Loucy (cell line): Measurements from ENCODE around the gene WFDC8.
A peak's percentile ranks its signal among the peaks of the same experiment; 100 is the strongest.
"Not testable (repeated sequence)": the region's sequence is repeated elsewhere in the genome, so short reads cannot be mapped to it uniquely, and the experiment has no call there.

Source experiments
- H2AFZ ChIP-seq: fragments of 200-600 bp; sonication (generic); 2 replicates; pipeline ENCODE4 v1.6.0; 2016; ENCODE audit warnings: antibody characterized with exemption, mild to moderate bottlenecking, low read length, moderate library complexity
- H3F3A ChIP-seq: fragments of 200-600 bp; 2 replicates; pipeline ENCODE4 v1.6.0; 2016; ENCODE audit warnings: antibody characterized with exemption, low read depth, mild to moderate bottlenecking
- H3K27me3 ChIP-seq: fragments of 200-600 bp; sonication (generic); 2 replicates; pipeline ENCODE4 v1.6.1; 2014; ENCODE audit warnings: low read length, mild to moderate bottlenecking; ENCODE audit not compliant: insufficient read depth, poor library complexity, severe bottlenecking
- H3K36me3 ChIP-seq: fragments of 200-600 bp; sonication (generic); 2 replicates; pipeline ENCODE4 v1.6.1; 2016; ENCODE audit warnings: low read length; ENCODE audit not compliant: insufficient read depth
- H3K4me1 ChIP-seq: fragments of 200-600 bp; sonication (generic); 2 replicates; pipeline ENCODE4 v1.5.1; 2014; ENCODE audit warnings: low read length, mild to moderate bottlenecking; ENCODE audit not compliant: insufficient read depth, poor library complexity, severe bottlenecking
- H3K4me2 ChIP-seq: fragments of 200-600 bp; sonication (generic); 2 replicates; pipeline ENCODE4 v1.6.0; 2014; ENCODE audit warnings: antibody characterized with exemption, low read length, low read depth, mild to moderate bottlenecking; ENCODE audit not compliant: poor library complexity, severe bottlenecking
- H3K4me3 ChIP-seq: fragments of 200-600 bp; sonication (generic); 2 replicates; pipeline ENCODE4 v1.5.1; 2014; ENCODE audit warnings: low read length, mild to moderate bottlenecking, mixed read lengths; ENCODE audit not compliant: poor library complexity, severe bottlenecking
- H3K79me2 ChIP-seq: fragments of 200-600 bp; sonication (generic); 2 replicates; pipeline ENCODE4 v1.6.1; 2014; ENCODE audit warnings: low read length; ENCODE audit not compliant: insufficient read depth
- H3K9ac ChIP-seq: fragments of 200-600 bp; sonication (generic); 2 replicates; pipeline ENCODE4 v1.6.0; 2014; ENCODE audit warnings: mild to moderate bottlenecking, low read depth, low read length, moderate library complexity; ENCODE audit not compliant: poor library complexity, severe bottlenecking
- H3K9me2 ChIP-seq: fragments of 200-600 bp; sonication (generic); replicated peaks from 2 replicates; pipeline ENCODE4 v1.6.1; 2016; ENCODE audit warnings: low read depth, low read length, mixed read lengths
- H3K9me3 ChIP-seq: fragments of 200-600 bp; sonication (generic); 2 replicates; pipeline ENCODE4 v1.6.1; 2014; ENCODE audit warnings: mild to moderate bottlenecking, antibody characterized with exemption, low read length, low read depth; ENCODE audit not compliant: insufficient read depth
- H4K20me1 ChIP-seq: fragments of 200-600 bp; sonication (generic); 2 replicates; pipeline ENCODE4 v1.6.0; 2014; ENCODE audit warnings: antibody characterized with exemption, low read length, mild to moderate bottlenecking; ENCODE audit not compliant: insufficient read depth, poor library complexity, severe bottlenecking
- CTCF ChIP-seq: fragments of 200-600 bp; sonication (generic); conservative IDR thresholded peaks from 2 replicates; pipeline ENCODE4 v1.5.1; 2014; ENCODE audit warnings: mild to moderate bottlenecking, antibody characterized with exemption, low read length
- EZH2phosphoT487 ChIP-seq: fragments of 200-600 bp; IDR thresholded peaks from 2 replicates; pipeline ENCODE4 v1.6.1; 2018; ENCODE audit warnings: antibody characterized with exemption, mild to moderate bottlenecking, moderate library complexity, borderline replicate concordance

WFDC8 gene

GRCh38 chr20:45592574-45593189 lies 13.6 kb upstream of the WFDC8 start:
- no peaks in the 10 kb centered on the region for H4K20me1 ChIP-seq
- TF ChIP-seq EZH2phosphoT487 = no peak
- peak; percentile 99 for TF ChIP-seq CTCF
- no peaks in the 10 kb centered on the region for H3K9me3 ChIP-seq
- H3F3A ChIP-seq = no peaks in the 10 kb centered on the region
- H3K9me2 ChIP-seq = no peaks in the 10 kb centered on the region
- H3K4me2 ChIP-seq = no peak overlapping the region
- no peak overlapping the region for H3K9ac ChIP-seq
- no peaks in the 10 kb centered on the region for H3K36me3 ChIP-seq
- H3K4me3 ChIP-seq = no peak overlapping the region
- H3K4me1 ChIP-seq = no peaks in the 10 kb centered on the region
- H3K79me2 ChIP-seq = no peaks in the 10 kb centered on the region
- 0 out of 2 replicates have a peak overlapping the region, but pooled peaks have one; percentile 4 for H2AFZ ChIP-seq
- no peaks in the 10 kb centered on the region for H3K27me3 ChIP-seq

GRCh38 chr20:45589725-45590124 lies 10.6 kb upstream of the WFDC8 start:
- no peak overlapping the region for H2AFZ ChIP-seq
- H3K36me3 ChIP-seq = no peaks in the 10 kb centered on the region
- no peak overlapping the region for H3K4me3 ChIP-seq
- no peak overlapping the region for H3K9ac ChIP-seq
- TF ChIP-seq EZH2phosphoT487 = no peak
- TF ChIP-seq CTCF = no peak
- H3K4me1 ChIP-seq = no peaks in the 10 kb centered on the region
- no peak overlapping the region for H3K4me2 ChIP-seq
- no peaks in the 10 kb centered on the region for H3K9me2 ChIP-seq
- no peaks in the 10 kb centered on the region for H3K27me3 ChIP-seq
- no peaks in the 10 kb centered on the region for H3F3A ChIP-seq
- H3K79me2 ChIP-seq = no peaks in the 10 kb centered on the region
- no peaks in the 10 kb centered on the region for H3K9me3 ChIP-seq
- no peaks in the 10 kb centered on the region for H4K20me1 ChIP-seq

GRCh38 chr20:45588800-45589199 lies 9.7 kb upstream of the WFDC8 start:
- TF ChIP-seq CTCF (no peak), EZH2phosphoT487 (no peak)
- no peaks in the 10 kb centered on the region for H3K4me1 ChIP-seq
- no peaks in the 10 kb centered on the region for H3K9me2 ChIP-seq
- no peaks in the 10 kb centered on the region for H4K20me1 ChIP-seq
- H3K79me2 ChIP-seq = no peaks in the 10 kb centered on the region
- H3K27me3 ChIP-seq = no peaks in the 10 kb centered on the region
- no peak overlapping the region for H3K9ac ChIP-seq
- H3F3A ChIP-seq = no peaks in the 10 kb centered on the region
- no peak overlapping the region for H2AFZ ChIP-seq
- no peak overlapping the region for H3K4me3 ChIP-seq
- H3K4me2 ChIP-seq = no peak overlapping the region
- H3K36me3 ChIP-seq = no peaks in the 10 kb centered on the region
- H3K9me3 ChIP-seq = no peaks in the 10 kb centered on the region

- H3K9me2 ChIP-seq, H3K4me1 ChIP-seq, H4K20me1 ChIP-seq, H3K79me2 ChIP-seq, H3K4me2 ChIP-seq, H3K4me3 ChIP-seq, H3K9me3 ChIP-seq, H3K27me3 ChIP-seq, H3K36me3 ChIP-seq, H3K9ac ChIP-seq, H2AFZ ChIP-seq, H3F3A ChIP-seq: not testable (repeated sequence)
Observed at GRCh38 chr20:45585986-45586385, 6.9 kb upstream of the WFDC8 start.

- H3K36me3 ChIP-seq, H3K9ac ChIP-seq, H3K27me3 ChIP-seq: not testable (repeated sequence)
Observed at GRCh38 chr20:45584294-45584693, 5.2 kb upstream of the WFDC8 start.

More at GRCh38 chr20:45584294-45584693, 5.2 kb upstream of the WFDC8 start:
- H3K4me3 ChIP-seq, H3K79me2 ChIP-seq, H3K9me2 ChIP-seq, H3K9me3 ChIP-seq, H3F3A ChIP-seq, H4K20me1 ChIP-seq, H2AFZ ChIP-seq, H3K4me2 ChIP-seq, H3K4me1 ChIP-seq: not testable (repeated sequence)
